HepG2 (cell line): ENCODE measurements around the gene BAIAP3. TPM values are rescaled to one million over a fixed set of nuclear protein-coding genes. Genes with fewer than 3 reads are reported as not detected.
A peak's percentile ranks its signal among the peaks of the same experiment; 100 is the strongest.

ENCODE experiments used
- GMEB1 ChIP-seq: sonication (generic); formaldehyde crosslinking; IDR thresholded peaks from 2 replicates; pipeline ENCODE4 v1.5.1; 2020; ENCODE audit warnings: missing genetic modification reagents, mild to moderate bottlenecking, borderline replicate concordance
- KLF12 ChIP-seq: sonication (generic); formaldehyde crosslinking; IDR thresholded peaks from 2 replicates; pipeline ENCODE4 v1.4.0; 2020; ENCODE audit warnings: missing genetic modification reagents, borderline replicate concordance
- MEIS1 ChIP-seq: sonication (generic); formaldehyde crosslinking; IDR thresholded peaks from 2 replicates; pipeline ENCODE4 v1.9.0; 2021; ENCODE audit warnings: mild to moderate bottlenecking, missing genetic modification reagents, moderate library complexity, borderline replicate concordance
- NAIF1 ChIP-seq: sonication (generic); formaldehyde crosslinking; IDR thresholded peaks from 2 replicates; pipeline ENCODE4 v1.5.0; 2020; ENCODE audit warnings: mild to moderate bottlenecking, missing genetic modification reagents, borderline replicate concordance
- SNAPC4 ChIP-seq: sonication (generic); formaldehyde crosslinking; IDR thresholded peaks from 2 replicates; pipeline ENCODE4 v1.4.0; 2020; ENCODE audit warnings: mild to moderate bottlenecking, missing genetic modification reagents
- YY1 ChIP-seq: IDR thresholded peaks from 2 replicates; pipeline ENCODE4 v1.6.1; 2011; ENCODE audit warnings: low read length, low read depth, moderate library complexity, mild to moderate bottlenecking; ENCODE audit not compliant: insufficient read depth, insufficient replicate concordance
- ZBTB14 ChIP-seq: sonication (generic); formaldehyde crosslinking; IDR thresholded peaks from 2 replicates; pipeline ENCODE4 v1.4.0; 2020; ENCODE audit warnings: missing genetic modification reagents
- ZHX2 ChIP-seq, 2 experiments: sonication (generic) in 1 of 2; formaldehyde crosslinking in 1 of 2; IDR thresholded peaks; 2 replicates each; pipeline versions ENCODE4 v1.6.1 to v1.9.0; 2014 to 2022; ENCODE audit warnings: antibody characterized with exemption in 1 of 2, borderline replicate concordance in 1 of 2, inconsistent platforms in 1 of 2, low read depth in 1 of 2, missing genetic modification reagents in 1 of 2
- ZKSCAN1 ChIP-seq: fragments of 150-350 bp; IDR thresholded peaks from 2 replicates; pipeline ENCODE4 v1.6.1; 2014; ENCODE audit warnings: low read length
- ZNF639 ChIP-seq: conservative IDR thresholded peaks from 2 replicates; pipeline ENCODE4 v1.6.1; 2018; ENCODE audit warnings: missing genetic modification reagents
- polyA plus RNA-seq, 8 experiments: library from polyadenylated mRNA; depleted of rRNA in 3 of 8; stranded (reverse) in 7 of 8; unstranded in 1 of 8; fragments of >200 nt; fragmentation: Illumina TruSeq in 4 of 8; extraction: Trizol in 4 of 8; gene quantifications; 2 replicates each; pipeline versions ENCODE4 v1.2.1 to v1.2.3, GENCODE V29; 2011 to 2016; ENCODE audit warnings: low read depth in 4 of 8, missing spikeins in 1 of 8, mixed read lengths in 1 of 8; ENCODE audit not compliant: insufficient read depth in 1 of 8
- total RNA-seq, 5 experiments: library from RNA; depleted of rRNA; stranded (reverse); fragments of >200 nt; fragmentation: Illumina TruSeq; extraction: Trizol; gene quantifications; 2 replicates each; pipeline ENCODE4 v1.2.3, GENCODE V29; 2016; ENCODE audit warnings: low read depth in 1 of 5

The BAIAP3 gene
- total and polyA plus RNA-seq, 2 of the 13 experiments (the other 11 are each of a cell fraction or from before 2014, with no cell fraction given), result 3.2 to 5.7 TPM

GRCh38 chr16:1351582-1352362 lies 18.3 kb downstream of the BAIAP3 start, which contains the start of the genes GNPTG and TSR3 (continued):
- TF ChIP-seq ZBTB14 (peak; percentile 58), GMEB1 (CRISPR knock-in tag) (peak; percentile 73; the same call in 1 of the 2 replicates), NAIF1 (CRISPR knock-in tag) (no peak), ZKSCAN1 (0 out of 2 replicates have a peak, but pooled peaks have one; percentile 21), YY1 (peak; percentile 98), KLF12 (peak; percentile 94), ZHX2 (IDR thresholded peaks at IDR 0.05; ENCODE audit: low read depth) (peak; percentile 84), ZHX2 (CRISPR knock-in tag; IDR thresholded peaks at IDR 0.05; ENCODE audit: borderline replicate concordance) (peak; percentile 73; the same call in 1 of the 2 replicates), MEIS1 (CRISPR knock-in tag) (peak; percentile 43; the same call in 1 of the 2 replicates), ZNF639 (CRISPR knock-in tag) (peak; percentile 74; the same call in 1 of the 2 replicates), SNAPC4 (CRISPR knock-in tag) (no peak)
